HepG2 (cell line): ENCODE results near the gene DYNLT2B. TPM values are rescaled to one million over a fixed set of nuclear protein-coding genes. Genes with fewer than 3 reads are reported as not detected.
A peak's percentile ranks its signal among the peaks of the same experiment; 100 is the strongest.

Source experiments
- ARID2 ChIP-seq: sonication (generic); formaldehyde crosslinking; IDR thresholded peaks from 2 replicates; pipeline ENCODE4 v1.8.1; 2022; ENCODE audit warnings: mild to moderate bottlenecking, missing genetic modification reagents, borderline replicate concordance
- ARID4A ChIP-seq: sonication (generic); formaldehyde crosslinking; IDR thresholded peaks from 2 replicates; pipeline ENCODE4 v1.5.0; 2020; ENCODE audit warnings: mild to moderate bottlenecking, missing genetic modification reagents, borderline replicate concordance
- ATF1 ChIP-seq: IDR thresholded peaks from 2 replicates; pipeline ENCODE4 v1.6.1; 2016; ENCODE audit warnings: mild to moderate bottlenecking, control low read depth
- LBX2 ChIP-seq: sonication (generic); formaldehyde crosslinking; IDR thresholded peaks from 2 replicates; pipeline ENCODE4 v1.5.0; 2020; ENCODE audit warnings: missing genetic modification reagents, mild to moderate bottlenecking, borderline replicate concordance
- MAFK ChIP-seq, 2 experiments: IDR thresholded peaks in 1 of 2; conservative IDR thresholded peaks in 1 of 2; 2 replicates each; pipeline ENCODE4 v1.6.1; 2011; ENCODE audit warnings: improper control_type of control experiment in 2 of 2, low read length in 2 of 2
- RFXAP ChIP-seq: sonication (generic); formaldehyde crosslinking; IDR thresholded peaks from 2 replicates; pipeline ENCODE4 v1.4.0; 2020; ENCODE audit warnings: missing genetic modification reagents, borderline replicate concordance
- THAP7 ChIP-seq: sonication (generic); formaldehyde crosslinking; IDR thresholded peaks from 2 replicates; pipeline ENCODE4 v1.8.1; 2023; ENCODE audit warnings: mild to moderate bottlenecking, missing genetic modification reagents
- YEATS4 ChIP-seq: sonication (generic); formaldehyde crosslinking; IDR thresholded peaks from 2 replicates; pipeline ENCODE4 v1.4.0; 2020; ENCODE audit warnings: missing genetic modification reagents, borderline replicate concordance
- ZBTB10 ChIP-seq: sonication (generic); formaldehyde crosslinking; IDR thresholded peaks from 2 replicates; pipeline ENCODE4 v1.4.0; 2020; ENCODE audit warnings: missing genetic modification reagents, borderline replicate concordance
- ZBTB14 ChIP-seq: sonication (generic); formaldehyde crosslinking; IDR thresholded peaks from 2 replicates; pipeline ENCODE4 v1.4.0; 2020; ENCODE audit warnings: missing genetic modification reagents
- ZNF44 ChIP-seq: sonication (generic); formaldehyde crosslinking; IDR thresholded peaks from 2 replicates; pipeline ENCODE4 v1.5.1; 2020; ENCODE audit warnings: mild to moderate bottlenecking, missing genetic modification reagents
- ZSCAN29 ChIP-seq: sonication (generic); formaldehyde crosslinking; conservative IDR thresholded peaks from 2 replicates; pipeline ENCODE4 v1.4.0; 2020; ENCODE audit warnings: mild to moderate bottlenecking, missing genetic modification reagents
- polyA plus RNA-seq, 8 experiments: library from polyadenylated mRNA; depleted of rRNA in 3 of 8; stranded (reverse) in 7 of 8; unstranded in 1 of 8; fragments of >200 nt; fragmentation: Illumina TruSeq in 4 of 8; extraction: Trizol in 4 of 8; gene quantifications; 2 replicates each; pipeline versions ENCODE4 v1.2.1 to v1.2.3, GENCODE V29; 2011 to 2016; ENCODE audit warnings: low read depth in 4 of 8, missing spikeins in 1 of 8, mixed read lengths in 1 of 8; ENCODE audit not compliant: insufficient read depth in 1 of 8
- total RNA-seq, 5 experiments: library from RNA; depleted of rRNA; stranded (reverse); fragments of >200 nt; fragmentation: Illumina TruSeq; extraction: Trizol; gene quantifications; 2 replicates each; pipeline ENCODE4 v1.2.3, GENCODE V29; 2016; ENCODE audit warnings: low read depth in 1 of 5
- TF ChIP-seq, protein P1 (sequence below): sonication (generic); formaldehyde crosslinking; IDR thresholded peaks from 2 replicates; pipeline ENCODE4 v1.5.0; 2020; ENCODE audit warnings: missing genetic modification reagents
- TF ChIP-seq, protein P2 (sequence below): sonication (generic); formaldehyde crosslinking; conservative IDR thresholded peaks from 2 replicates; pipeline ENCODE4 v1.8.0; 2022; ENCODE audit warnings: mild to moderate bottlenecking, moderate library complexity, missing genetic modification reagents

Gene DYNLT2B
- total and polyA plus RNA-seq, 2 of the 13 experiments (the other 11 are each of a cell fraction or from before 2014, with no cell fraction given), result 4.0 to 7.0 TPM

GRCh38 chr3:196287440-196288140 is 30.4 kb downstream of the DYNLT2B start, which contains the start of gene PCYT1A (continued):
- no peak; the same call in 1 of the 2 replicates for TF ChIP-seq THAP7
- 0 out of 4 replicates have a peak, but pooled peaks of 1 of the 2 experiments have one; percentile 1 for TF ChIP-seq MAFK (conservative IDR thresholded peaks at IDR 0.05 in 1 of 2, IDR thresholded peaks at IDR 0.05 in 1 of 2; ENCODE audit: low read length in 2 of 2)
- TF ChIP-seq ZSCAN29 (CRISPR knock-in tag), result peak; percentile 79; the same call in 1 of the 2 replicates
- peak; percentile 36; the same call in 1 of the 2 replicates for TF ChIP-seq LBX2 (CRISPR knock-in tag)
- peak; percentile 89 for TF ChIP-seq YEATS4 (CRISPR knock-in tag)
- TF ChIP-seq RFXAP (CRISPR knock-in tag), result peak; percentile 76; the same call in 1 of the 2 replicates
- TF ChIP-seq ATF1 (CRISPR knock-in tag), result no peak
- TF ChIP-seq, protein P1, sequence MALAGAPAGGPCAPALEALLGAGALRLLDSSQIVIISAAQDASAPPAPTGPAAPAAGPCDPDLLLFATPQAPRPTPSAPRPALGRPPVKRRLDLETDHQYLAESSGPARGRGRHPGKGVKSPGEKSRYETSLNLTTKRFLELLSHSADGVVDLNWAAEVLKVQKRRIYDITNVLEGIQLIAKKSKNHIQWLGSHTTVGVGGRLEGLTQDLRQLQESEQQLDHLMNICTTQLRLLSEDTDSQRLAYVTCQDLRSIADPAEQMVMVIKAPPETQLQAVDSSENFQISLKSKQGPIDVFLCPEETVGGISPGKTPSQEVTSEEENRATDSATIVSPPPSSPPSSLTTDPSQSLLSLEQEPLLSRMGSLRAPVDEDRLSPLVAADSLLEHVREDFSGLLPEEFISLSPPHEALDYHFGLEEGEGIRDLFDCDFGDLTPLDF, result no peak
- TF ChIP-seq ARID4A, result peak; percentile 95
- TF ChIP-seq ZBTB14 (CRISPR knock-in tag), result peak; percentile 48; the same call in 1 of the 2 replicates
- peak; percentile 69; the same call in 1 of the 2 replicates for TF ChIP-seq ZBTB10
- TF ChIP-seq, protein P2, sequence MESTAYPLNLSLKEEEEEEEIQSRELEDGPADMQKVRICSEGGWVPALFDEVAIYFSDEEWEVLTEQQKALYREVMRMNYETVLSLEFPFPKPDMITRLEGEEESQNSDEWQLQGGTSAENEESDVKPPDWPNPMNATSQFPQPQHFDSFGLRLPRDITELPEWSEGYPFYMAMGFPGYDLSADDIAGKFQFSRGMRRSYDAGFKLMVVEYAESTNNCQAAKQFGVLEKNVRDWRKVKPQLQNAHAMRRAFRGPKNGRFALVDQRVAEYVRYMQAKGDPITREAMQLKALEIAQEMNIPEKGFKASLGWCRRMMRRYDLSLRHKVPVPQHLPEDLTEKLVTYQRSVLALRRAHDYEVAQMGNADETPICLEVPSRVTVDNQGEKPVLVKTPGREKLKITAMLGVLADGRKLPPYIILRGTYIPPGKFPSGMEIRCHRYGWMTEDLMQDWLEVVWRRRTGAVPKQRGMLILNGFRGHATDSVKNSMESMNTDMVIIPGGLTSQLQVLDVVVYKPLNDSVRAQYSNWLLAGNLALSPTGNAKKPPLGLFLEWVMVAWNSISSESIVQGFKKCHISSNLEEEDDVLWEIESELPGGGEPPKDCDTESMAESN, result peak; percentile 90
- TF ChIP-seq ARID2 (CRISPR knock-in tag), result peak; percentile 91; the same call in 1 of the 2 replicates
- no peak for TF ChIP-seq ZNF44 (CRISPR knock-in tag)
